SH-SY5Y (cell line): ENCODE data around the gene LHX4.

Experiments
- GATA2 ChIP-seq: IDR thresholded peaks from 2 replicates; pipeline ENCODE4 v1.6.1; 2011; ENCODE audit warnings: mild to moderate bottlenecking, low read depth, low read length
- GATA3 ChIP-seq: IDR thresholded peaks from 2 replicates; pipeline ENCODE4 v1.6.1; 2011; ENCODE audit warnings: low read depth, mild to moderate bottlenecking, low read length, moderate library complexity

GRCh38 chr1:180218806-180219765 lies 11.0 kb upstream of the LHX4 start:
- TF ChIP-seq GATA2: no peak
- no peak for TF ChIP-seq GATA3
